ENCODE measurements around the gene SBF1. TPM values are rescaled to one million over a fixed set of nuclear protein-coding genes. Genes with fewer than 3 reads are reported as not detected.

The SBF1 gene
- polyA plus RNA-seq, 1 donor from 2014 or later: 58.9 TPM

GRCh38 chr22:50456026-50456425, 18.8 kb downstream of the SBF1 start:
- no peaks in the 10 kb centered on the region for H3F3A ChIP-seq (ENCODE audit: insufficient read depth, low read length, poor library complexity, severe bottlenecking)
- no peak overlapping the region for H2AFZ ChIP-seq (ENCODE audit: low read depth, low read length)
- no peak overlapping the region for H3K4me3 ChIP-seq (ENCODE audit: low read length)
- no peak overlapping the region for H3K4me2 ChIP-seq (ENCODE audit: low read length)
- H3K9me2 ChIP-seq (ENCODE audit: insufficient read depth, low read length): no peaks in the 10 kb centered on the region
- no peak overlapping the region for H3K27ac ChIP-seq (ENCODE audit: low read length)
- H3K9ac ChIP-seq (ENCODE audit: low read length): no peak overlapping the region
- H3K27me3 ChIP-seq (ENCODE audit: insufficient read depth, low read depth, low read length): no peaks in the 10 kb centered on the region
- no peaks in the 10 kb centered on the region for H3K9me3 ChIP-seq (ENCODE audit: low read length)
- H3K36me3 ChIP-seq (ENCODE audit: insufficient read depth, low read length): no peaks in the 10 kb centered on the region
- H3K79me2 ChIP-seq (replicated peaks; ENCODE audit: insufficient read depth, low read length): no peaks in the 10 kb centered on the region
- no peaks in the 10 kb centered on the region for H4K20me1 ChIP-seq (ENCODE audit: insufficient read depth)
- TF ChIP-seq, protein P1, sequence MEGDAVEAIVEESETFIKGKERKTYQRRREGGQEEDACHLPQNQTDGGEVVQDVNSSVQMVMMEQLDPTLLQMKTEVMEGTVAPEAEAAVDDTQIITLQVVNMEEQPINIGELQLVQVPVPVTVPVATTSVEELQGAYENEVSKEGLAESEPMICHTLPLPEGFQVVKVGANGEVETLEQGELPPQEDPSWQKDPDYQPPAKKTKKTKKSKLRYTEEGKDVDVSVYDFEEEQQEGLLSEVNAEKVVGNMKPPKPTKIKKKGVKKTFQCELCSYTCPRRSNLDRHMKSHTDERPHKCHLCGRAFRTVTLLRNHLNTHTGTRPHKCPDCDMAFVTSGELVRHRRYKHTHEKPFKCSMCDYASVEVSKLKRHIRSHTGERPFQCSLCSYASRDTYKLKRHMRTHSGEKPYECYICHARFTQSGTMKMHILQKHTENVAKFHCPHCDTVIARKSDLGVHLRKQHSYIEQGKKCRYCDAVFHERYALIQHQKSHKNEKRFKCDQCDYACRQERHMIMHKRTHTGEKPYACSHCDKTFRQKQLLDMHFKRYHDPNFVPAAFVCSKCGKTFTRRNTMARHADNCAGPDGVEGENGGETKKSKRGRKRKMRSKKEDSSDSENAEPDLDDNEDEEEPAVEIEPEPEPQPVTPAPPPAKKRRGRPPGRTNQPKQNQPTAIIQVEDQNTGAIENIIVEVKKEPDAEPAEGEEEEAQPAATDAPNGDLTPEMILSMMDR (IDR thresholded peaks at IDR 0.05; ENCODE audit: poor library complexity, severe bottlenecking): no peak

DNA sequence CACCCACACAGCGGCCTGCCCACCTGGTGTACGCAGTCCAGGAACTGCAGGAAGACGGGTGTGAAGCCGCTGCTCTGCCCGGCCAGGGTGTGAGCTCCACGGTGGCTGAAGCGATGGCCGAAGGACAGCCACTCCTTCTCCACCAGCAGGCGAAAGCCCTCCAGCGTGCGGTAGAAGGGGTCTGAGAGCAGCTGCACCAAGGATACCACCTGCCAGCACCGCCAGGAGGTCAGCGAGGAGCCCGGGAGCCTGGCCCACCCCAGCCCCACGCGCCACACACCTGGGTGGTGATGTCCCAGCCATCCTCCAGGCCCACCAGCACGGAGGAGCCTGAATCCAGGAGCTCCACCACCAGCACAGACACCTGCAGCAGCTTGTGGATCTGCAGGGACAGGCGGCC, 19.6 kb downstream of the SBF1 start:
- Histone ChIP-seq H3K9ac (ENCODE audit: low read length) (no peak overlapping the region), H3K4me3 (ENCODE audit: low read length) (no peak overlapping the region), H3K79me2 (replicated peaks; ENCODE audit: insufficient read depth, low read length) (no peaks in the 10 kb centered on the region), H3K27me3 (ENCODE audit: insufficient read depth, low read depth, low read length) (no peaks in the 10 kb centered on the region), H3F3A (ENCODE audit: insufficient read depth, low read length, poor library complexity, severe bottlenecking) (no peaks in the 10 kb centered on the region), H3K4me2 (ENCODE audit: low read length) (no peak overlapping the region), H3K27ac (ENCODE audit: low read length) (no peak overlapping the region), H2AFZ (ENCODE audit: low read depth, low read length) (no peak overlapping the region), H4K20me1 (ENCODE audit: insufficient read depth) (no peaks in the 10 kb centered on the region), H3K9me2 (ENCODE audit: insufficient read depth, low read length) (no peaks in the 10 kb centered on the region), H3K36me3 (ENCODE audit: insufficient read depth, low read length) (no peaks in the 10 kb centered on the region), H3K9me3 (ENCODE audit: low read length) (no peaks in the 10 kb centered on the region)
- no peak for TF ChIP-seq SMC3 (conservative IDR thresholded peaks at IDR 0.05; ENCODE audit: poor library complexity)
- TF ChIP-seq TAF1 (IDR thresholded peaks at IDR 0.05; ENCODE audit: low read depth): no peak
- TF ChIP-seq POLR2AphosphoS5 (IDR thresholded peaks at IDR 0.05): no peak
- no peak for TF ChIP-seq EP300 (conservative IDR thresholded peaks at IDR 0.05; ENCODE audit: poor library complexity, severe bottlenecking)
- TF ChIP-seq, protein P1 (IDR thresholded peaks at IDR 0.05; ENCODE audit: poor library complexity, severe bottlenecking): no peak
- TF ChIP-seq MXI1 (conservative IDR thresholded peaks at IDR 0.05; ENCODE audit: poor library complexity, severe bottlenecking): no peak
- TF ChIP-seq EZH2 (IDR thresholded peaks at IDR 0.05; ENCODE audit: borderline replicate concordance, insufficient read depth, low read length, poor library complexity, severe bottlenecking): no peak
- no peak for TF ChIP-seq REST (IDR thresholded peaks at IDR 0.05; ENCODE audit: borderline replicate concordance)
- no peak for TF ChIP-seq RAD21 (conservative IDR thresholded peaks at IDR 0.05)
